MCF 10A (cell line): ENCODE results near the gene TMEM181. TPM values are rescaled to one million over a fixed set of nuclear protein-coding genes. Genes with fewer than 3 reads are reported as not detected.
A peak's percentile ranks its signal among the peaks of the same experiment; 100 is the strongest.

Experiments
- BruUV-seq: library from RNA; stranded (reverse); fragments of 400-500 nt; replicated peaks from 2 replicates; lab custom pipeline; 2021; lab: Mats Ljungman, UMichigan
- CTCF ChIA-PET: fragments of 300-600 bp; sonication (Branson Sonifier 250); formaldehyde crosslinking; extraction: SDS; loops from one replicate; lab custom pipeline; 2021; ENCODE audit warnings: antibody characterized with exemption, inconsistent platforms; lab: Yijun Ruan, JAX
- POLR2A ChIA-PET: fragments of 300-600, 350-650 bp; sonication (Branson Sonifier 250); formaldehyde crosslinking; extraction: SDS; loops from one replicate; lab custom pipeline; 2020; ENCODE audit warnings: antibody characterized with exemption, inconsistent platforms; lab: Yijun Ruan, JAX
- DNase-seq: peaks from one replicate; pipeline ENCODE4 v3.0.0-alpha.2; 2018; ENCODE audit not compliant: unreplicated experiment
- H3K27ac Mint-ChIP-seq: one replicate; pipeline ENCODE4 v1.8.0; 2022; ENCODE audit warnings: mild to moderate bottlenecking, low read depth, mixed read lengths; ENCODE audit not compliant: unreplicated experiment
- H3K27me3 Mint-ChIP-seq: one replicate; pipeline ENCODE4 v1.8.0; 2022; ENCODE audit warnings: mixed read lengths; ENCODE audit not compliant: insufficient read depth, unreplicated experiment
- H3K36me3 Mint-ChIP-seq: one replicate; pipeline ENCODE4 v1.8.0; 2022; ENCODE audit warnings: mild to moderate bottlenecking, moderate library complexity, mixed read lengths; ENCODE audit not compliant: insufficient read depth, unreplicated experiment
- H3K4me1 Mint-ChIP-seq: one replicate; pipeline ENCODE4 v1.8.0; 2022; ENCODE audit warnings: mixed read lengths; ENCODE audit not compliant: insufficient read depth, unreplicated experiment
- H3K4me3 Mint-ChIP-seq: one replicate; pipeline ENCODE4 v1.8.0; 2022; ENCODE audit warnings: mild to moderate bottlenecking, moderate library complexity, mixed read lengths; ENCODE audit not compliant: unreplicated experiment
- H3K9me3 Mint-ChIP-seq: one replicate; pipeline ENCODE4 v1.8.0; 2022; ENCODE audit warnings: mixed read lengths; ENCODE audit not compliant: unreplicated experiment
- CTCF ChIP-seq: fragments of 200-600 bp; IDR thresholded peaks from one replicate; pipeline ENCODE4 v1.8.0; 2022; ENCODE audit warnings: antibody characterized with exemption, mild to moderate bottlenecking; ENCODE audit not compliant: unreplicated experiment
- intact Hi-C: fragments of 100-400 bp; cut with micrococcal nuclease; formaldehyde crosslinking; loops from 2 replicates; pipeline ENCODE4 v1.14.1; 2022
- total RNA-seq: library from RNA; stranded (reverse); gene quantifications from 2 replicates; pipeline ENCODE4 v1.2.3, GENCODE V29; 2022

Gene TMEM181
- total RNA-seq, 1 experiment from 2014 or later = 25.3 TPM

GRCh38 chr6:158571826-158572652 lies 12.1 kb downstream of the TMEM181 start:
- ChIA-PET POLR2A (interaction anchor here (0.5 kb wide), 1 partner anchor 215 kb away, joined by 4 read pairs; no protein-coding TSS in a partner anchor), CTCF (no interaction called here)
- no peak for DNase-seq
- Mint-ChIP-seq H3K9me3 (no peaks in the 10 kb centered on the region), H3K27ac (peak overlapping the region; percentile 44), H3K4me3 (no peak overlapping the region), H3K36me3 (peaks cover 22% of the 10 kb centered on the region), H3K27me3 (no peaks in the 10 kb centered on the region), H3K4me1 (peaks cover 20% of the 10 kb centered on the region)
- no TSS peak for BruUV-seq
- intact Hi-C loops = no loop called here
- TF ChIP-seq CTCF = no peak

- Mint-ChIP-seq H3K27me3 (no peaks in the 10 kb centered on the region), H3K4me1 (peaks cover 11% of the 10 kb centered on the region), H3K36me3 (peaks cover 26% of the 10 kb centered on the region), H3K27ac (no peak overlapping the region), H3K9me3 (no peaks in the 10 kb centered on the region), H3K4me3 (no peak overlapping the region)
- no peak for DNase-seq
- no TSS peak for BruUV-seq
- no peak for TF ChIP-seq CTCF
- intact Hi-C loops = no loop called here
- POLR2A ChIA-PET = no interaction called here
- CTCF ChIA-PET = no interaction called here
Observed at GRCh38 chr6:158572653-158573541, 13.0 kb downstream of the TMEM181 start.

GRCh38 chr6:158573542-158573931 lies 13.6 kb downstream of the TMEM181 start:
- no peaks in the 10 kb centered on the region for H3K9me3 Mint-ChIP-seq
- intact Hi-C loops = no loop called here

More at GRCh38 chr6:158573542-158573931, 13.6 kb downstream of the TMEM181 start:
- CTCF ChIA-PET = no interaction called here
- no peak overlapping the region for H3K4me3 Mint-ChIP-seq
- DNase-seq = no peak
- H3K36me3 Mint-ChIP-seq = peaks cover 26% of the 10 kb centered on the region
- H3K27ac Mint-ChIP-seq = no peak overlapping the region
- no peak for TF ChIP-seq CTCF
- POLR2A ChIA-PET = no interaction called here
- no TSS peak for BruUV-seq
- peaks cover 9% of the 10 kb centered on the region for H3K4me1 Mint-ChIP-seq
- no peaks in the 10 kb centered on the region for H3K27me3 Mint-ChIP-seq
